NCI-H2196 (cell line): ENCODE results near the gene TLR5.

ENCODE experiments used
- DNase-seq: peaks from one replicate; lab custom pipeline; 2025; ENCODE audit not compliant: unreplicated experiment; lab: John Stamatoyannopoulos, UW

The TLR5 gene

GRCh38 chr1:223068900-223069665 is 74.0 kb downstream of the TLR5 start:
- DNase-seq: no peak

DNA sequence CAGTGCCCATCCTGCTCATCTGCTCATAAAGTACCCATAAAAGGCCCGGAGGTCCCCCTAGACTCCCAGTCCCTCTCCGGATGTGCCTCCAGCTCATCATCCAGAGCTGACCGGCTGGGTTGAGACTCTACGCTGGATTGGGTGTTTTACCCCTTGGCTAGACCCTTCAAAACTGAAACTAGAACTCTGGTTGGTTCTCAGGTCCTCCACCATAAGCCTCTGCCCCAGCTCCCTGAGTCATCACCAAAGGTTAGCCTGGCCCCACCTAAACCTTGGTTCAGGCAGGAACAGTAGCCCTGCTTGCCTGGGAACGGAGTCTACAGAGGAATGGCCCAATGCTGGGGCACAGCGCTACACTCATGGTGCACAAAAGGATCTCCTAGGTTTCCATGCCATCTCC is 75.1 kb downstream of the TLR5 start:
- no peak for DNase-seq

- DNase-seq: no peak
Observed at GRCh38 chr1:223066415-223066814, 76.6 kb downstream of the TLR5 start.

DNA sequence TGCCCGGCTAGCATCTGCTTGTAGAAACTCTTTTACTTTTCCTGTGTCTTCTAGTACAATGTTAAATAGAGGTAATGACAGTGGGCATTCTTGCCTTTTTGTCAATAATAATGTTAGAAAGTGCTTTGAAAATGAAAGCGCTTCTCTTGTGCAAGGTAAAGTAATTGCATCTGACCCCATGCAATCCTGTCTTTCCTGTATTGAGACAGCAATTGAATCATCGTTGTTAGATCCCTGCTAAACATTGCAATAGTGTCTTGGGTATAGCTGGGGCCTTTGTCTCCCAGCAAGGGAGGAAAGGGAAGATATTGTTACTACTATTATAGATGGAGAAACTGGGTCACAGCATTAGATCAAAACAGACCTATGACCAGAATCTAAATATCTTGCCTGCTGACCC is 80.9 kb downstream of the TLR5 start:
- no peak for DNase-seq

DNA sequence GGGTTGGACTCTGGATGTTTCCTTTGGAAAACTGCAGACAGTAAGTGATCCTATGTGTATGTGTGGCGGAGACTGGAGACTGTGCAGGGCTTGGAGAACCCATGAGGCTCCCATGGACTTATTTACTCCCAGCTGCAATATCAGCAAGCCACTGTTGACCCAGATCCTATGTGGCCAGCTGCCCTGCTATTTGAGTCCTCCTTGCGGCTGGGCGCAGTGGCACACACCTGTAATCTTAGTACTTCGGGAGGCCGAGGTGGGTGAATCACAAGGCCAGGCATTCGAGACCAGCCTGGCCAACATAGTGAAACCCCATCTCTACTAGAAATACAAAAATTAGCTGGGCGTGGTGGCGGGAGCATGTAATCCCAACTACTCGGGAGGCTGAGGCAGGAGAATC is 83.5 kb downstream of the TLR5 start:
- DNase-seq: no peak
